HG02759 (cell line): ENCODE results near the gene GULP1.
"Not testable (repeated sequence)": the region's sequence is repeated elsewhere in the genome, so short reads cannot be mapped to it uniquely, and the experiment has no call there.

Experiments
- ATAC-seq: cut with Tn5 transposase; IDR thresholded peaks from one replicate; pipeline ENCODE4 v1.9.1; 2021; ENCODE audit warnings: mild to moderate bottlenecking, moderate library complexity; ENCODE audit not compliant: unreplicated experiment

Gene GULP1

DNA sequence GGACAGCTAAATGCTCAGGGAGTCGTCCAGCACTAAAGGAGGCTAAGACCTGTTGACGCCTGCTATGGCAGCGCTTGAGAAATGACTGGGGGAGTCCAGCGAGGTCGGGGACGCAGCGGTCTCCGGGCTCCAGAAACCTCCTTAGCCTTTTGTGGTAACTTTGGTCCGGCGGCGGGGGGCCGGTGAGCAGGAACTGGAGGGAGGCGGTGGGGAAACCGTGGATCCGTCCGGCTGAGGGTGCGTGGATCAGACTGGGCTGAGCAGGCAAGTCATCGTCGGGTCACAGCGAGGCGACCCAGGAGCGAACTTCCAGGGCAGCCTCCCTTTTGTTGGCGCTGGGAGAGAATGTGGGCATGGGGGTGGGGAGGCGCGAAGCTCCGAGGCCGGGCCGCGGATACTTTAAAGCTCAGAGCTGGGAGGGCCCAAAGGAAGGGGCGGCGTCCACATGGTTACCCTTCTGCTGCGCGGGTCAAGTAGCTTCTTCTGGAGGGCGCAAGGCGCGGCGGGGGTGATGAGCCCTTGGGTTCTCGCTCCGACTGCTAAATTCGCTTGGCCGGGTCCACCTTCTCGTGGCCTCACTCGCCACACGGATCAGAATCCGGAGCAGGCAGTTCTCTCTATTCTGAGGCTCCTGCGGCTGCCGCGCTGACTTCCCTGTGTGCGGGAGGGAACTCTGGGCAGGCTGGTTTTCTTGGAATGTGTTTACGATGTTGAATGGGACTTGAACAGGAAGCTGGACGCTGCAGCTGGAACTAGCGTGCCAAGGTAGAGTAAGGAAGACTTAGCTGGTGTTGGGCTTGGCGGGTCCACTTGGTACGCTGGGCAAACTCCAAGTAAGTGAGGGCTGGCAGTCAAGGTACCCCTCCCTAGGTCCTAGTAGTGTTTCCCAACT lies 920 bp downstream of the GULP1 start:
- ATAC-seq: no peak

DNA sequence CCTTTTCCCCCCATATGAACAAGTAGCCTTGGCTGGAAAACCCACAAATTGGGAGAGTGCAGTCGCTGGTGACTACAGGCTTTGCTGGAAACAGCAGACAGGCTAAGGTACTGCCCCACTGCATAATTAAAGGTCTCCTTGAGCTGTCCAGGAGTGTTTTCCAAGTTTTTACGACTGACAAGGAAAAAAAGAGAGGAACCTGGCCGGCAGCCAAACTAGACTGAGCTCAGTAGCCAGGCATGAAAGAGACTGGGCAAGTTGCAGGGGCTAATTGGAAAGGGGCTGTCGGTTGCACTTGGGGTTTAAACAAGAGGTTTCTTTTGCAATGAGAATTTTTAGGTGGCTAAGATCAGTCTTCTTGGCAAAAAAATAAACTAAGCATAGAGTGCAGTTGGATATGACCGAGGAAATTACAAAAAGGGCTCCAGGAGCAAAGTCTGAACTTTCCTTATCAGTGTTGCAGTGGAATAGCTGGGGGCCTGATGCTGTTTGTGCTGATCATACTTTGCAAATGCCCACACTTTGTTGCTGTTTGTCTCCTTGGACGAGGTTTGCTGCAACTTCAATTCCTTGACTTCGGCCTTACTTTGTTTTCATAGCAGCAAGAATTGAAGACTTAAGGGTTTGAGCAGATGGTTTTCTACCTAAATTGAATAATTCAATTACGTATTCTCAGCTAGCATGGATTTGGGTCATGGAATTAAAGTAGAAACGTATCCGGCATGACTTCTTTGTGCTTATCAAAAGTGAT lies 2.1 kb downstream of the GULP1 start:
- no peak for ATAC-seq

DNA sequence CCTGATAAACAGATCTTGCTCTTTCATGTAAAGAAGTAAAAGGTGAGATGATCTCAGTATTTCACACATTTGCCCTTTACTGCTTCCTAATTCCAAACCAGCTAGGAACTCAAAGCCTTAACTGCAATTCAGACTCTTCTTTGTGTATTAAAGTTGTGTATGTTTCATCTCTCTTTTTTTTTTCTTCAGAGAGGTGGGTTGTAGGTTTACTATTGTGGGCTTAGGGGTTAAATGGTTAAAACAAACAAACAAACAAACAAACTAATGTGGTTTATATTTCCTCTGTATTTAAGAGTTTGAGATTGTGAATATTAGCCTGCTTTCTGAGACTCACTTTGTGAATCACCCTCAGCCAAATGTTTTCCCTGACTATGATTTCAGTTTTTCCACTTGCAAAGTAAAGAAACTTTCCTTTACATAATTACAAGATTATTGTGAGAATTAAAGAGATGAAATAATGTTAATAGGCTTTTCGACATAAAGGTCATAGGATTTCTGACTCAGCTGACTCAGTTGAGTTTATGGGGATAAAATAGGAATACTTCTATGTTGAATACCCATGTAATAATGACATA lies 2.8 kb downstream of the GULP1 start:
- ATAC-seq: no peak

DNA sequence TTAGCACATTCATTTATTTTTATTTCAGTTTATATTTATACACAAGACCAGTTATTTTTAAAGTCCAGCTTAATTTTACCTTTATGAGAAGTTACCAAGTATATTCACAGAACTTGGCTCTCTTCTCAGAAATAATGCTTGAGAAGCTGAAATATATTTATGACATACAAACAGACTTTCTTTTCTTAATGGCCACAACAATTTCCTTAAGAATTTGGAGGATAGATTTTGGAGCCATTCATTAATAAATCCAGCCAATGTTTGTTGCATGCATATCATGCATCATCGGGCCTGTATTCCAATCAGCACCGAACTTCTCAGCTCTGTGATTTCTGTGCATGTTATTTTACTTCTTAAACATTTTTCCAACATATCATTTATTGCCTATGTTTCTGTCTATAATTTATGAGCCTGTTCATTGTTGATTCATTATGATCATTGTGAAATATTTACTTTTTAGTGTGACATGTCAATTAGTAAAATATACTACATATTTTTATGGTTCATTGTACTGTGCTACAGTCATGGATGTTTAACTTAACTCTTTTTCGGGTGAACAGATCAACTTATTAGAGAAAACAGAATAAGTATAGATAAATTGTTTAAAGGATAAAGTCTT lies 3.5 kb downstream of the GULP1 start:
- ATAC-seq: no peak

DNA sequence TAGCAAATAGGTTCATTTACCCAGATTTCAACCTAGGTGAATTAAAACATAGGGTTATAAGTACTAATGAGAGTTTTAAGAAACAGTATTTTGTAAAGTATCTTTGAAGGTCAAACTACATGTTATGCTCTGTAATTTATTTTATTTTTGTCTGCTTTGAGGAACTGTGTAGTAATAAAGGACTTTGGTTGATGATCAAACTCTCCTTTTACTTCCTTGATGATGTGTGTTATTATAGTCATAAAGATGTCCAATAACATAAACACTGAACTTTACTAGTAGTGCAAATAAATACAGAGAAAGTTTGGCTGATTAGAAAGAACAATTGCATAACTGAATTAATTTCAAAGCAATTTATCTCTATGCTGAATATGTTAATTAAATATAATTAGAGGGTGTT lies 6.3 kb downstream of the GULP1 start:
- ATAC-seq: no peak

DNA sequence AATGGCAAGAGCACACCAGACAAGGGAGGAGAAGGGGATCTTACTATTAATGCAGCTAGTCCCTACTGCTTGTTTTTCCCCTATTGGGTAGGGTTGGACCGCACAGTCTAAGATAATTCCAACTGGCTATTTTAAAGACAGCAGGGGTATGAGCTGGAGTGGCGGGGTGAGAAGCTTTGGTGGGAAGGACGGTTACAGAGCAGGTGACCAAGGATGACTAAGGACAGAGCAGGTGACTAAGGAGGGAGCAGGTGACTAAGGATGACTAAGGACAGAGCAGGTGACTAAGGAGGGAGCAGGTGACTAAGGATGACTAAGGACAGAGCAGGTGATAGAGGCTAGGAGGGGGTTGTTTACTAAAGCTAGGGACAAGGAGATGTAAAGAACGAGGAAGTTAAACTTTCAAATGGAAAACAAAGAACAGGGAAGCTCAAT lies 7.3 kb downstream of the GULP1 start:
- ATAC-seq: not testable (repeated sequence)

DNA sequence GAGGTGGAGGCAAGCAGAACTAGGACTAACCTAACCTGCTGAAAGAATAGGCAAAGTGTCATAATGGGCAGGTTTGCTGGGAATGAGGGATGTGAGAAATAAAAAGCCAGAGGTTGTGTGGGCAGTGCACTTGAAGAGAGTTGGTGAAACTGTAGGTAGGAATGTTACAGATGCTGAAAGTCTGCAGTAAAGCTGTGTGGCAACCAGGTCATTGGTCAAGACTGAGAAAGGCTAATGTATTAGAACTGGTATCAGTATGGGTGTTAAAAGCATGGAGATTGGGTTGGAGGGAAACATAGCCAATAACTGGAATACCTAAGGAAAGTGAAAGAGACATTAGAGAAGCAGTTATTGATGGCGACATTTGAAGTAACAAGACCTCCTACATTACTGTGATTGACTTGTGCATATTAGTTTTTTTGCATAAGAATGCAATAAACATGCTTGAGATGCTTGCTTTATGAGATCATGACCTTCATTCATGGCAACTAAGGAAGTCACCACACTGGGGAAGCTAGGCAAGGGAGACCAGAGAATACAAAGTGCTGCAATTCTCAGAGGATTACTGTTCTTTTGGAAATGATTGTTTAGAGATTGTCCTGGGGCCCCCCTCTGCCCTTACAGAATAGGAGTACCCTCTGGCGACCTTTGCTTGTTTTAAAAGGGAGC lies 11.8 kb downstream of the GULP1 start:
- ATAC-seq: no peak

DNA sequence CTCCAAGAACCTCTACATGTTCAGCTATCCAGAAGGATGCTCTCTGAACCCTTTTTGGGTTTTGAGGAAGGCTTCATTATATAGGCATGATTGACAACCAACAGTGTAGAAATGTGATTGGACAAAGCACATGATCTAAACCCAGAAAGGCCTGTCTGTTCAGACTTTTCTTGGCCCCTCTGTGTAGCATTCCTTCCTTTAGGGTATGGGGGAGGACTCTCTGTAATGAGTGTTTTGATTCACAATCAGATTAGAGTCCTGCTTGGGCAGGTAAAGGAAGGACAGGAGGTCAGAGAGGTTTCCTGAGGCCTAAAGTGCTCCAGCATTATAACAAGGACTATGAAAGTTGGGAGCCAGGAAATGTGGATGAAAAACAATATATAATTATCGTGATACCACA lies 13.6 kb downstream of the GULP1 start:
- ATAC-seq: no peak

DNA sequence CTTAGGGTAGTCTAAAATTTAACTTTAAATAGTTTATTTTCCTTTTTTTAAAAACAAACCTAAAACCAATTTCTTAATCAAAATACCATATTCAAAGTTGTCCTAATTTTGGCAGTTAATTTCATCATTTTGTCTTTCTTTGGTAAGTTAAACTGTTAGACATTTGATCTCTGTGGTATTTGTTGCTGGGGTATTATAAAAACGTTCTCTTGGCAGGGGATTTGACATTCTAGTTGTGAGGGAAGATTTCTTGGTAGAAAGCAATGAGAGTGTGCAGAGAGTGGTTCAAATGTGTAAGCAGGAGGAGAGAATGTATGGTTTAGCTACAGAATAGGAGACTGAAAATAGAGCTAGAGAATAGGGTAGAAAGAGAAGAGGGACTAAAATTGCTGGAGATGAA lies 14.6 kb downstream of the GULP1 start:
- ATAC-seq: no peak

DNA sequence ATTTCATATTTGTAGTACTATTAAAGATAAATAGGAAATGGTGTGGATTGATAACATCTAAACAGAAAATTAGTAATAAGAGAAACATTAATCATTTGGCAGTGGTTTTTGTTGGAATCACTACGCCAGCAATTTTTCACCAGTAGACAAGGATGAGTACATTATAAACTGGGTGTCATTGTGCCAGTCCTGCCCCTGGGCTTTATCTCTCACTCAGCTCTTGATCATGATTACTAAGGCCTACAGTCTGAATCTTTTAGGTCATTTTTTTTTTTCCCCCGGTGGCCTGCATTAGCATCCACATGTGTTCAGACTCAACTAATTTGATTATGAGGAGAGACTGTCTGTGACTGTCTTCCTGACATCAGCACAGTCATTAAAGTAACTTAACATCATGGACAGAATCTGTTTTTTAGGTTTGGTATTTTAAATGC lies 16.2 kb downstream of the GULP1 start:
- no peak for ATAC-seq

DNA sequence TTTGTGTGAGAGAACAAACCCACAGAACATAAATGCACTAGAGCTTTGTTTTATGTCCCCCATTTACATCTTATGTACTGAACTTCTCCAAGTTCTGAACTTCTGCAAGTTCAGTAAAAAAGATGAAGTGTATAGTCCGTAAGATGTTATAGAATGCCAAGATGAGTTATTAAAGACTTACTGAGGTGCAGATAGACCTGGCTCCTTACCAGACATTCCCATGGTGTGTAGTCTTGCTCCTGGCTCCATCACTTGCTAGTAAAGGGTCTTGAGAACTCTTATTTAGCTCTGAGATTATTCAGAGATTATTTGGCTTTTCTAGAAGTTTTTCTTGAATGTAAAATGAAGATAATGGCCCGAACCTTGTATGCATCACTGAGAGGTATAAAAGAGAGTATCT lies 16.8 kb downstream of the GULP1 start:
- no peak for ATAC-seq

DNA sequence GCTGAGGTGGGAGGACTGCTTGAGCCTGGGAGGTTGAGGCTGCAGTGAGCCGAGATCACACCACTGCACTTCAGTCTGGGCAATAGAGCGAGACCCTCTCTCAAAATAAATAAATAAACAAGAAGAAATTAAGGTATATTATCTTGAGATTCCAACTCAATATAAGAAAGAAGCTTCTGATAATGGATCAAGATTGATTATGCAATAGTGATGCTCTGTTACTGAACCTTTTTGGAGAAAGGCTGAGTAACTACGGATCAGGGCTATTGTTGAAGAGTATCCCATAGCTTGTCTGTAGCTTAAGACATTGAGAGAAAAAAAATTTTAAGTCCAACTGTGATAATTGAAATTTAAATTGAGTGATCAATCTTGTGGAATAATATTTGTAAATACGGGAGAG lies 17.7 kb downstream of the GULP1 start:
- no peak for ATAC-seq

DNA sequence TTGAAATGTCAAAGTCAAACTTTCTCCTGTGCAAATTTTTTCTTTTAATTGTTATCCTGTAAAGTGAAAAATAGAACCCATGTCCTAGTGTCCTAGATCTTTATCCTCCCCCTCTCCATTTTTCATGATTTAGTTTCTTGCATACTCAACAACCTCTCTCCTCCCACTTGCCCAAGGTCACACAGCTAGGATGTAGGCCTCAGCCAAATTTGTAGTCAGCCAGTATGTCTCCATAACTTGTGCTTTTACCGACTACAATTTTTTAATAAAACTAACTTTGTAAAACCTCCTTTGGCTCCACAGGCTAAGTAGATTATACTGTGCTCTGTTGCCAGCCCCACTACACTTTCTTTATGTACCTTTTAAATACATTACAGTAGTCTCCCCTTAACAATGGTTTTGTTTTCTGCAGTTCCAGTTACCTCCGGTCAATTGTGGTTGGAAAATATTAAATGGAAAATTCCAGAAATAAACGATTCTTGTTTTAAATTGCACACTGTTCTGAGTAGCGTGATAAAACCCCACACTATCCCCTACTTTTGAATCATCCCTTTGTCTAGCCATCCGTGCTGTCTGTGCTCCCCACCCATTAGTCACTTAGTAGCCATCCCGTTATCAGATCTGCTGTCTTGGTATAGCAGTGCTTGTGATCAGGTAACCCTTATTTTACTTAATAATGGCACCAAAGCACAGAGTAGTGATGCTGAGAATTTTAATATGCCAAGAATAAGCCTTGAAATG lies 22.8 kb downstream of the GULP1 start:
- no peak for ATAC-seq

DNA sequence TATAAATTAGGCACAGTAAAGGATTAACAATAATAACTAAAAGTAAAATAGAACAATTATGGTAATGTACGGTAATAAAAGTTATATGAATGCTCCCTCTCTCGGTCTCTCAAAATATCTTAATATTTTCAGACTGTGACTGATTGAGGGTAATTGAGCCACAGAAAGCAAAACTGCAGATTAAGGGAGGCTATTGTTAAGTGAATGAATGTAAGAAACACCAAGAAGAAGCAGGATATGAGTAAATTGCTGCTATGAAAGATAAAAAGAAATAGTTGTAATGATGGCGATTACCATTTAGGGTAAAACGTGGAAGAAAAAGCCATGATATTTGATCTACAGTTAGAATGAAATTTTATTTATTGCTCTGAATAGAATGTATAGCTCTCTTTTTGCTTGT lies 24.1 kb downstream of the GULP1 start:
- ATAC-seq: no peak

DNA sequence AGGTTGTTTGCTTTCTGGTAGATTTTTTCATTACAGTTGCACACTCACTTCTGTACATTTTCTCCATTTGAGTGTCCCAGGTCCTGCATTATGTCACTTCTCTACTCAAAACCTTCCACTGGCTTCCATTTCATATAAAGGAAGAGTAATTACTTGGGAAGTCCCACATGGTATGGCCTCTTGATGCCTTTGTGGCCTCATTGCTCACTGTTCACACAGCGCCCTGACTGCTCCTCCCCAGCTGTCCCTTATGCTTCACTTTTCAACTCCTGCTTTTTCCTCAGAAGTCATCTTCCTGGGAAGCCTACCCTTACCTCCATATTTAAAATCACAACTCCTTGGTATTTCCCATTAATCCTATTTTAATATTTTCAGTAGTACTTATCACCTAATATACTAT lies 24.7 kb downstream of the GULP1 start:
- no peak for ATAC-seq

DNA sequence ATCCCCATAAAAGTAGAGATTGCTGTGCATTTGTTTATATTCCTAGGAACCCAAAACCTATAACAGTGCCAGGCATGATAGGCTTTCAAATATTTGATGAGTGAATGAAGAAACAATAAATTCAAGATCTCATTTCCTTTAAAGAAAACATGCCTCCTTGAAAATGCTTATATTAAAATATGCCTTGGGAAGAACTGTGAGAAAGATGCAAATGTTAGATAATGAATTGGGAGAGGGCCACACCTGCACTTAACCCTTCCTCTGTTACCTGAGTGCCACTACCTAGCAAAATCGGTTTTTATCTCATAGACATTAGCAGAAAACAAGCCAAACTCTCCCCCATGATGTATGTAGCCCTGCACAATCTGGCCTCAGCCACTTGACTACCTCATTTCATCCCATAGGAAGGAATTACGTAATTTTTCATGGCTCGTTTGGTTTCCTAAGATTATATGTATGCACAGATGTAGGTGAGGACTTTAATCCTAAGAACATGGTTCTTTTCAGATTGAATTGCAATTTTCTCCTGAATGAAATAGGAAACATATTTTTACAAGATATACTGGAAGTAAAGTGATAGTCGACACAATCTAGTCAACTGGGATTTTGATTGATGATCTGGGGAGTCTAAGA lies 25.2 kb downstream of the GULP1 start:
- ATAC-seq: no peak

DNA sequence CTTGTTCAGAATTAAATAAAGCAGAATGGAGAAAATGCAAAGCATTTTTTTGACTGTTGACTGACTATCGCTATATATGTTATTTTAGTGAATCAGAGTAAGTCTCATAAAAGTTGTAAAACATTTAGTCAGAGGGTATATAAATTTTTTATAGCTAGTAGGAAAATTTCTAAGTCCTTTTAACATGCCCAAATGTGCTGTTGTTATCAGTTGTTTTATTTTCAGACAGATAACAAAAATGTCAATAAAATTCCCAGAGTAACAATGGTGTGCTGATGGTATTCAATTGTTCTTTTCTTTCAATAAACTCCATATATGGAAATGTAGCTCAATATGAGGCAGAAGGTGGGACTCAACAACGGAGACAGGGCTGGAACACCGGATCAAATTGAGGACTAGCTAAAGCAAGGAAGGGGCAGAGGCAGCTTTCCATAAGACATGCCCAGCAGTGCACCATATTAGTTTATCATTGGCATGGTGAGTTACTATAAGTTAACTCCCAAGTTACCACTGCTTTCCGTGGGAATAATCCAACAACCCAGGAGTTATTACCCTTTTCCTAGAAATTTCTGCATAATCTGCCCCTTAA lies 26.6 kb downstream of the GULP1 start:
- no peak for ATAC-seq

DNA sequence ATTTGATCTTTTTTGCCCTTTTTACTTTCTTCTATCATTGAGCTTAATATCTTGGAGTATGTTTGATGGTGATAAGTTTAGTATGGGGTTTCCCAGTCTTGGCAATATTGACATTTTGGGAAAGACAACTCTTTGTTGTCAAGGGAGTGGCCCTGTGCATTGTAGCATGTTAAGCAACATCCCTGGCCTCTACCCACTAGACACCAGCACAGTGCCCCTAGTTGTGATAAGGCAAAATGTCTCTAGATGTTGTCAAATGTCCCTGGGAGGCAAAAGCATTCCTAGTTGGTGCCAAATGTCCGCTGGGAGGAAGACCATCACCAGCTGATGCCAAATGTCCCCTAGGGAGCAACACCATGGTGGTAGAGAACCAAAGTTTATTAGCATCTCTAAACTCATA lies 28.2 kb downstream of the GULP1 start:
- no peak for ATAC-seq

DNA sequence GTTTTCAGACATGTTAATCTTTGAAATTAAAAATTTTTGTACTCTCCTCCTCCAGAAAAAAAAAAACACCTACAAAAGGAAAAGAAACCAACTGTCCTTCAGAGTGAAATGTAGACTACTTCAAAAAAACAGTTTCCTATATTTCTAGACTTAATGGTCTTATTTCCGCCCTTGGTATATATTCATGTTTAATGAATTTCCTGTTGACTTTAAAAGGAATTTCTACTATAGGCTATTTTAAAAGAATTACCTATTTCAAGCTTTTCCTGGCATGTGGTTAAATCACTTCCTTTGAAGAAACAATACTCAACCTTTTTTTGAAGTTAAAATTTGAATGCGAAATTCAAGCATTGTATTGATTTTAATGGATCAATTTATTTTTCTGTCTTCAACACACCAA lies 29.2 kb downstream of the GULP1 start:
- no peak for ATAC-seq
